ENCODE data around the gene EPHB1.

DNA sequence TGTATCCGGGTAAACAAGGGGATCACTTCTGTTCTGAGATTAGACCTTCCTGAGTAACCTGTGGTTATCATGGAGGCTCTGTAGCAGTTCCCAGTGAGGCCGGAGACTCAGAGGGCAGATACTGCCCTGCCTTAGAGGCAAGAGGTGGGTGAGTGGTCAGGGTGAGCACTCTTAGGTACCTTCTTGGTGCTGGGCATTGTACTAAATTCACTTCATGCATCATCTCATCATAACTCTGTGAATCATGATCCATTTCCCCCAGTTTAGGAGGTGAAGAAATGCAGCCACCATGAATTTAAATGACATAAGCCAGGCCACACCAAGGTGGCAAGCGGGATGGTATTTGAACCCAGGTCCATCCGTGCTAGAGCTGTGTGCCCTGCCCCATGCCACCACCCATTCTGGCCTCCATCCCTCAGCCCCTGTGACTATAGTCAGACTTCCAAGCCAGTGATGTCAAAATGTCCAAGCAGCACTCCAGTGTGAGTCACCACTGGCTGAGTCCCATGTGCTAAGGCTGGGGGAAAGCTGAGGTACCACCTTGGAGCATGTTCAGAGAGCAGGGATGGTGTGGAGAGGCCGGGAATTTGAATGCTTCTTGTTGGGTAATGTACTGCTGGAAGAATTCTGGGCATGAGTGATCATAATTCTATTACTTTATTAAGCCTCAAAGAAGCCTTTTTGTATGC, 88.8 kb downstream of the EPHB1 start:
- TF ChIP-seq EZH2 (IDR thresholded peaks at IDR 0.05; ENCODE audit: insufficient read depth, poor library complexity, severe bottlenecking) (no peak), EZH2phosphoT487 (IDR thresholded peaks at IDR 0.05; ENCODE audit: insufficient read depth, low read depth) (no peak)
